Measurements from ENCODE around the gene PFN4.
"Not testable (repeated sequence)": the region's sequence is repeated elsewhere in the genome, so short reads cannot be mapped to it uniquely, and the experiment has no call there.

Gene PFN4

GRCh38 chr2:24152413-24153197 is 29.5 kb upstream of the PFN4 start:
- Histone ChIP-seq H3K4me3 (ENCODE audit: low read depth, low read length) (no peak overlapping the region), H3K36me3 (ENCODE audit: insufficient read depth, low read length) (peaks cover 6% of the 10 kb centered on the region; the same call in 1 of the 2 replicates), H3K27me3 (ENCODE audit: insufficient read depth, low read length) (no peaks in the 10 kb centered on the region), H3K27ac (ENCODE audit: low read depth, low read length) (no peak overlapping the region), H3K4me1 (ENCODE audit: control insufficient read depth, insufficient read depth, low read length, unreplicated experiment) (no peaks in the 10 kb centered on the region), H3K79me2 (ENCODE audit: control insufficient read depth, insufficient read depth, low read length, unreplicated experiment) (no peaks in the 10 kb centered on the region), H2AFZ (ENCODE audit: low read length, unreplicated experiment) (no peak overlapping the region)

DNA sequence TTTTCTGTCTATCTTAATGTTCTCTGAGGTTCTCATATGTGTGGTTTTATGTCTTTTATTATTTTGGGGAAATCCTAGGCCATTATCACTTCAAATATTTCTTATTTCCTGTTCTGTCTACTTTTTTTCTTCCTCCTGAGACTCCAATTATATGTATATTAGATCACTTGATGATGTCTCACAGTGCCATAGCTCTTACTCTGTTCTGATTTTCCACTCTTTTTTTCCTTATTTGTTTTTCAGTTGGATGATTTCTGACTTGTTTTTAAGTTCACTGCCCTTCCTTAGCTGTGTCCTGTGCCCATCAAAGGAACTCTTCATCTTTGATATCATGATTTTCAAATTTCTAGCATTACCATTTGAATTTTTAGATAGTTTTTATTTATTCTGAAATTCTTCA is 24.2 kb upstream of the PFN4 start:
- no peaks in the 10 kb centered on the region for H3K27me3 ChIP-seq (ENCODE audit: insufficient read depth, low read length)
- H3K4me1 ChIP-seq (ENCODE audit: control insufficient read depth, insufficient read depth, low read length, unreplicated experiment), result no peaks in the 10 kb centered on the region
- no peak overlapping the region for H3K4me3 ChIP-seq (ENCODE audit: low read depth, low read length)
- no peak overlapping the region for H2AFZ ChIP-seq (ENCODE audit: low read length, unreplicated experiment)
- peaks cover 6% of the 10 kb centered on the region; the same call in 1 of the 2 replicates for H3K36me3 ChIP-seq (ENCODE audit: insufficient read depth, low read length)
- H3K27ac ChIP-seq (ENCODE audit: low read depth, low read length), result no peak overlapping the region
- no peaks in the 10 kb centered on the region for H3K79me2 ChIP-seq (ENCODE audit: control insufficient read depth, insufficient read depth, low read length, unreplicated experiment)

DNA sequence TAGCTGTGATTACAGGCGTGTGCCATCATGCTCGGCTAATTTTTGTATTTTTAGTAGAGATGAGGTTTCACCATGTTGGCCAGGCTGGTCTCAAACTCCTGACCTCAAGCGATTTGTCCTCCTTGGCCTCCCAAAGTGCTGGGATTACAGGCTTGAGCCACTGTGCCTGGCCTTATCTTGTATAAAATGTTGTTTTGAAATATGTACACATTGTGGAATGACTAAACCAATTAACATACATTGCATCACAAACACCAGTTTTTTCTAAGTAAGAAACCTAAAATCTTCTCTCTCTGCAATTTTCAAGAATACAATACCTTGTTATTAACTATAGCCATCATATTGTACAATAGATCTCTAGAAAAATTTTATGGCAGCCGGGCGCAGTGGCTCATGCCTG is 17.2 kb upstream of the PFN4 start:
- not testable (repeated sequence) for H3K27ac ChIP-seq (ENCODE audit: low read depth, low read length); H3K4me1 ChIP-seq (ENCODE audit: control insufficient read depth, insufficient read depth, low read length, unreplicated experiment); H3K4me3 ChIP-seq (ENCODE audit: low read depth, low read length); H2AFZ ChIP-seq (ENCODE audit: low read length, unreplicated experiment); H3K27me3 ChIP-seq (ENCODE audit: insufficient read depth, low read length); H3K36me3 ChIP-seq (ENCODE audit: insufficient read depth, low read length); H3K79me2 ChIP-seq (ENCODE audit: control insufficient read depth, insufficient read depth, low read length, unreplicated experiment)

- no peaks in the 10 kb centered on the region for H3K4me1 ChIP-seq (ENCODE audit: control insufficient read depth, insufficient read depth, low read length, unreplicated experiment)
- H3K4me3 ChIP-seq (ENCODE audit: low read depth, low read length), result no peak overlapping the region
- no peak overlapping the region for H3K27ac ChIP-seq (ENCODE audit: low read depth, low read length)
- no peaks in the 10 kb centered on the region for H3K79me2 ChIP-seq (ENCODE audit: control insufficient read depth, insufficient read depth, low read length, unreplicated experiment)
- H3K36me3 ChIP-seq (ENCODE audit: insufficient read depth, low read length), result no peaks in the 10 kb centered on the region
- H3K27me3 ChIP-seq (ENCODE audit: insufficient read depth, low read length), result no peaks in the 10 kb centered on the region
- H2AFZ ChIP-seq (ENCODE audit: low read length, unreplicated experiment), result no peak overlapping the region
Measured at GRCh38 chr2:24132543-24132942, 9.4 kb upstream of the PFN4 start.

- H3K27ac ChIP-seq (ENCODE audit: low read depth, low read length), result no peak overlapping the region
- H3K36me3 ChIP-seq (ENCODE audit: insufficient read depth, low read length), result no peaks in the 10 kb centered on the region
- H3K79me2 ChIP-seq (ENCODE audit: control insufficient read depth, insufficient read depth, low read length, unreplicated experiment), result peaks cover 6% of the 10 kb centered on the region
- H2AFZ ChIP-seq (ENCODE audit: low read length, unreplicated experiment), result no peak overlapping the region
- no peak overlapping the region for H3K4me3 ChIP-seq (ENCODE audit: low read depth, low read length)
- peaks cover 9% of the 10 kb centered on the region for H3K4me1 ChIP-seq (ENCODE audit: control insufficient read depth, insufficient read depth, low read length, unreplicated experiment)
- H3K27me3 ChIP-seq (ENCODE audit: insufficient read depth, low read length), result no peaks in the 10 kb centered on the region
Measured at GRCh38 chr2:24125956-24126355, 2.8 kb upstream of the PFN4 start.

DNA sequence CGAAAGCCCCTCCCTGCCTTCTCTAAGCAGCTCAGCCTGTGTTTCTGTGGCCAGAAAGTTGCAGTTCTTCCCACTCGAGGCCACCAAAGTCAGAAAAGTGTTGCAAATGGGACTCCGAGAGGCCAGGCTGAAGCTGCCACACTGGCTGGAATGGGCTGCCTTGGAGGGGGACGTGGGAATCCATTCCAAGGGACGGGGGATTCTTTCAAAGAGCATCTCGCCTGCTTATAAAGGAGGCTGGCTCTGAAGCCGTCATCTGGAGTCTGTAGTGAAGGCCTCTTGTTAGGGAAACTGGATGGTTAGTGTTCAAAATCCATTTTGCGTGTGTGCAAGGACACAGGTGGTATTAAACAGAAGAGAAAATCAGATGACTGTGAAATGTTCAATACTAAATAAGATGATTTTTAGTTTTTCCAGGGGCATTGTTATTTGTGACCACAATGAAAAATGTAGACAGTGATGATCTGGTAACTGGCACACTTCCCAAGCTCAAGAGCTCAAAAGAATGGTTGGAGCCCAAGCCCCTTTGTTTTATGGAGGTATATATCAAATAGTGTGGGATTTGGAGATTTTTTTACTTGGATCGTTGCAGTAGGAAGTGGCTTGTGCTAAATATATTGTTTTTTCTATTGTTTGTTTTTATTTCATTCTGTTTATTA is 917 bp upstream of the PFN4 start:
- Histone ChIP-seq H3K27ac (ENCODE audit: low read depth, low read length) (peak overlapping the region; percentile 10), H3K36me3 (ENCODE audit: insufficient read depth, low read length) (no peaks in the 10 kb centered on the region), H3K4me1 (ENCODE audit: control insufficient read depth, insufficient read depth, low read length, unreplicated experiment) (peaks cover 9% of the 10 kb centered on the region), H3K79me2 (ENCODE audit: control insufficient read depth, insufficient read depth, low read length, unreplicated experiment) (peaks cover 6% of the 10 kb centered on the region), H3K4me3 (ENCODE audit: low read depth, low read length) (peak overlapping the region; percentile 74), H3K27me3 (ENCODE audit: insufficient read depth, low read length) (no peaks in the 10 kb centered on the region), H2AFZ (ENCODE audit: low read length, unreplicated experiment) (peak overlapping the region; percentile 50)

DNA sequence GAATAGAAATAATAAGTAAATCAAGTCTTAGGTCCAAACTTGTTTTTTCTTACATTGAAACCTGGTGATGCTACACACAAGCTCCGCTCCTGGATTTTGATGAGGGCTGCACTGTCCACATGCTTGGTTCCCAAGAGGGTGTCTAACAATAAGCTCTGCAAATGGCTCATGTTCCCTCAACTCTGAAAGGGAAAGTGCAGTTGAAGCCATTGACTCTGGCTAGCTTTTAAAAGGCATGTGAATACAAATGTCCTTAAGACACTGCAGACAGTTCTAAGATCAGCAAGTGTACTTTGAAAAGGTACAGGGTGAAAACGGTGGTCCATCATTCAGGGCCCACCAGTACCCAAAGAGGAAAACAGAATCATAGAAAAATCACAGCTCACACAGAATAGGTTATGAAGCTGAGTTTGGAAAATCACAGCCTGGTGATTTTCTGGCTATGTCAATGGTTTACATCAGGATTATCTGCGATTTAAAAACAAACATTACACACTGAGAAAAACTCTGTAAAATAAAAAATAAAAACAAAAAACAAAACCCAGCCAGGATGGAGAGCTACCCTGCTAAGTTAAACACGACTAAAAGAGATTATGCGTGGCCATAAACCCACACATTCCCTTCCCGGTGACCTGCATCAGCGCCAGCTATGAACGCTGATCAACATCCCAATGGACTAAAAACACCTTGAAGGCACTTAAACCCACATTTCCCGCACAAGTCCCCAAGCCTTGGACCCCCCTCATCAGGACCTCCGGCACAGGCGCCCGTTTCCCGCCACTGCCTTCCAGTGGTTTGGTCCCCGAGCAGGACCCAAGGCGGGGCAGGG is 554 bp downstream of the PFN4 start:
- peak overlapping the region; percentile 10; the same call in 1 of the 2 replicates for H3K27ac ChIP-seq (ENCODE audit: low read depth, low read length)
- H3K79me2 ChIP-seq (ENCODE audit: control insufficient read depth, insufficient read depth, low read length, unreplicated experiment), result peaks cover 6% of the 10 kb centered on the region
- H2AFZ ChIP-seq (ENCODE audit: low read length, unreplicated experiment), result peak overlapping the region; percentile 93

GRCh38 chr2:24121469-24121868 is 1.7 kb downstream of the PFN4 start:
- Histone ChIP-seq H3K27me3 (ENCODE audit: insufficient read depth, low read length) (no peaks in the 10 kb centered on the region), H2AFZ (ENCODE audit: low read length, unreplicated experiment) (no peak overlapping the region), H3K79me2 (ENCODE audit: control insufficient read depth, insufficient read depth, low read length, unreplicated experiment) (peaks cover 6% of the 10 kb centered on the region), H3K36me3 (ENCODE audit: insufficient read depth, low read length) (no peaks in the 10 kb centered on the region), H3K4me3 (ENCODE audit: low read depth, low read length) (no peak overlapping the region), H3K4me1 (ENCODE audit: control insufficient read depth, insufficient read depth, low read length, unreplicated experiment) (peaks cover 9% of the 10 kb centered on the region), H3K27ac (ENCODE audit: low read depth, low read length) (no peak overlapping the region)

More for the DNA sequence above, 554 bp downstream of the PFN4 start:
- peak overlapping the region; percentile 74 for H3K4me3 ChIP-seq (ENCODE audit: low read depth, low read length)
- H3K27me3 ChIP-seq (ENCODE audit: insufficient read depth, low read length), result no peaks in the 10 kb centered on the region
- H3K36me3 ChIP-seq (ENCODE audit: insufficient read depth, low read length), result no peaks in the 10 kb centered on the region
- H3K4me1 ChIP-seq (ENCODE audit: control insufficient read depth, insufficient read depth, low read length, unreplicated experiment), result peaks cover 9% of the 10 kb centered on the region

GRCh38 chr2:24121066-24121465 is 2.1 kb downstream of the PFN4 start:
- no peak overlapping the region for H3K4me3 ChIP-seq (ENCODE audit: low read depth, low read length)
- no peaks in the 10 kb centered on the region for H3K36me3 ChIP-seq (ENCODE audit: insufficient read depth, low read length)
- H3K27me3 ChIP-seq (ENCODE audit: insufficient read depth, low read length), result no peaks in the 10 kb centered on the region
- no peak overlapping the region for H3K27ac ChIP-seq (ENCODE audit: low read depth, low read length)
- peaks cover 9% of the 10 kb centered on the region for H3K4me1 ChIP-seq (ENCODE audit: control insufficient read depth, insufficient read depth, low read length, unreplicated experiment)
- peaks cover 6% of the 10 kb centered on the region for H3K79me2 ChIP-seq (ENCODE audit: control insufficient read depth, insufficient read depth, low read length, unreplicated experiment)
- no peak overlapping the region for H2AFZ ChIP-seq (ENCODE audit: low read length, unreplicated experiment)

- H3K4me3 ChIP-seq (ENCODE audit: low read depth, low read length), result no peak overlapping the region
- no peaks in the 10 kb centered on the region for H3K27me3 ChIP-seq (ENCODE audit: insufficient read depth, low read length)
- no peak overlapping the region for H2AFZ ChIP-seq (ENCODE audit: low read length, unreplicated experiment)
- peaks cover 12% of the 10 kb centered on the region for H3K36me3 ChIP-seq (ENCODE audit: insufficient read depth, low read length)
- H3K27ac ChIP-seq (ENCODE audit: low read depth, low read length), result no peak overlapping the region
- H3K4me1 ChIP-seq (ENCODE audit: control insufficient read depth, insufficient read depth, low read length, unreplicated experiment), result peaks cover 6% of the 10 kb centered on the region
- no peaks in the 10 kb centered on the region for H3K79me2 ChIP-seq (ENCODE audit: control insufficient read depth, insufficient read depth, low read length, unreplicated experiment)
Measured at GRCh38 chr2:24117902-24118301, 5.2 kb downstream of the PFN4 start.

All from ACC112 (cell line).